ENCODE data around the gene CLEC11A.
"Not testable (repeated sequence)": the region's sequence is repeated elsewhere in the genome, so short reads cannot be mapped to it uniquely, and the experiment has no call there.

CLEC11A gene

GRCh38 chr19:50761501-50761900 lies 38.3 kb downstream of the CLEC11A start:
- not testable (repeated sequence) for DNase-seq

GRCh38 chr19:50763521-50763920 lies 40.4 kb downstream of the CLEC11A start:
- not testable (repeated sequence) for DNase-seq

GRCh38 chr19:50764409-50764808 lies 41.2 kb downstream of the CLEC11A start:
- DNase-seq = no peak

- DNase-seq = not testable (repeated sequence)
These were observed 43.6 kb downstream of the CLEC11A start for GRCh38 chr19:50766746-50767145.

GRCh38 chr19:50767263-50767662 lies 44.1 kb downstream of the CLEC11A start:
- DNase-seq = not testable (repeated sequence)

- no peak for DNase-seq
These were observed 45.1 kb downstream of the CLEC11A start for GRCh38 chr19:50768277-50768676.

- DNase-seq = not testable (repeated sequence)
These were observed 47.0 kb downstream of the CLEC11A start, which contains the start of gene GPR32 for GRCh38 chr19:50770164-50770563. Gene GPR32, plus strand, starts transcription at chr19:50770464. Its CDS starts 137 bp downstream, at chr19:50770601.

GRCh38 chr19:50770888-50771287 lies 47.7 kb downstream of the CLEC11A start:
- DNase-seq = no peak

- DNase-seq = no peak
These were observed 49.3 kb downstream of the CLEC11A start for GRCh38 chr19:50772476-50772875.

GRCh38 chr19:50772912-50773311 lies 49.7 kb downstream of the CLEC11A start:
- DNase-seq = not testable (repeated sequence)

GRCh38 chr19:50773454-50773853 lies 50.3 kb downstream of the CLEC11A start:
- not testable (repeated sequence) for DNase-seq
